Suppressor macrophage treated with lipopolysaccharide for 1 hour (primary cell): Measurements from ENCODE around the gene SIRT3.
"Not testable (repeated sequence)": the region's sequence is repeated elsewhere in the genome, so short reads cannot be mapped to it uniquely, and the experiment has no call there.

Source experiments
- DNase-seq, 3 donors: peaks; one replicate each; pipeline ENCODE4 v3.0.0-alpha.2; 2020 to 2022

SIRT3 gene

DNA sequence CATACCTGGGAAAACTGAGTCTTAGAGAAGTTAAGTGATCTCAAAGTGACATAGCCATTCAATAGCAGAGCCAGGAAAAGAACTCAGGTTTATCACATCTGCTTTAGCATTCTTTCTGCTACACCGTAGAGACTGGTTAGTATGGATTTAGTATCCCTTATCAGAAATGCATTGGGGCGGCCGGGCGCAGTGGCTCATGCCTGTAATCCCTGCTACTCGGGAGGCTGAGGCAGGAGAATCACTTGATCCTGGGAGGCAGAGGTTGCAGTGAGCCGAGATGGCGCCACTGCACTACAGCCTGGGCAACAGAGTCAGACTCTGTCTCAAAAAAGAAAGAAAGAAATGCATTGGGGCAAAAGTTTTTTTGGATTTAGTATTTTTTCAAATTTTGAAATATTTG, 2.2 kb upstream of the SIRT3 start:
- DNase-seq = not testable (repeated sequence)

DNA sequence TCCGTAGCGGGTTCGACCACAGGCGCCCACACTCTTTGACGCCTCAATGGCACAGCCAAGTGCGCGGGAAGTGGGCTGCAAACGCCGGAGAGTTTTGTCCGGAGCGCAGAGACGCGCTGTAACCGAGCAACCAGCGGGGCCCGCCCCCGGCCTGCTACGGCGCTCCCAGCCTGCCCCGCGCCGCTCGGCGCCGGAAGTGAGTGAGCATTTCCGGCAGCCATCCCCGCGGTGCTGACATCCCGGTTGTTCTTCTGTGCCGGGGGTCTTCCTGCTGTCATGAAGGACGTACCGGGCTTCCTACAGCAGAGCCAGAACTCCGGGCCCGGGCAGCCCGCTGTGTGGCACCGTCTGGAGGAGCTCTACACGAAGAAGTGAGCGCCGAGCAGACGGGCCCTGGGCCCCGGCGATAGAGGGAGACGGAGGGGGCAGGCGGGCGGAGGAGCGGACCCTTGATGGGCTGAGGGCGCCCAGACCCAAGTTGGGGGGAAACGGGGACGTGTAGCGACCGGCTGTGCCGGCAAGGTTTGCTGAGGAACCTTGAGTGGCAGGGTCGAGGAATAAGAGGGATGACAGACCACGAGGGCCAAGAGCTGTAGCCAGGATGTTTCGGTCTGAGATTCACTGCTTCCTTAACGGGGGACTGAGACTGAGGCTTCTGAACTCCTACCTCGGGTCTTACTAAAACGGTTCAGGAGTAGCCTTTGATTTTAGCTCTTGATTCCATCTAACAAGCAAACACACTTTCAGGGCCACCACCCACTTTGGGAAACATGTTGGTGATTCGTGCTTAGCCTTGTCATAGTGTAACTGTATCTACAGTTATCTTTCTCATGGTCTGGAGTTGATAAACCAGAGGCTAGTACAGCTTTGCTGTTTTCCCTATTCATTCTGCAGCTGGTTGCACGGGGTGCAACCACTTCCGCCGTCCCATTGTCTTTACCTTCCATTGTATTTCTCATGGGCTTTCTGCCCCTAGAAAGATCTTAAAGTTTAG, 929 bp upstream of the SIRT3 start, which contains the start of gene PSMD13:
Gene PSMD13, plus strand, starts transcription at position 203 of the 994 bp plus-strand sequence. Its CDS starts 74 bp downstream, at position 277.
- DNase-seq = peak; percentile 95 to 97 (median 96)

DNA sequence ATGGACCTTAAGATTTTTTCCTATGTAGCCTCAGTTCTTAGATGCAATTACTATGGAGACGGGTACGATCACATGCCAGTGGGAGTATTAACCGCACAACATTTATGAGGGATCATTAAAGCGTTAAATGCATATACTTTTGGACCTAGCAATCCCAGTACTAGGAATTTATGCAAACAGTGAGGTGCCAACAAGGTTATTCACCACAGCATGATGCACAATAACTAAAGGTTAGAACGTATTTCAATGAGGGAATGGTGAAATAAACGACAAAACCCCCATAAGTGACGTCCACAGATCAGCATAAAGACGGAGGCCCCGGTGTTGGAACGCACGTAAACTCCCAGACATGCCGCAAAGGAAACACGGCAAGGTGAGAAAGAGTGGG, 539 bp downstream of the SIRT3 start:
- DNase-seq = peak in 1 of 3 donors; percentile 2

DNA sequence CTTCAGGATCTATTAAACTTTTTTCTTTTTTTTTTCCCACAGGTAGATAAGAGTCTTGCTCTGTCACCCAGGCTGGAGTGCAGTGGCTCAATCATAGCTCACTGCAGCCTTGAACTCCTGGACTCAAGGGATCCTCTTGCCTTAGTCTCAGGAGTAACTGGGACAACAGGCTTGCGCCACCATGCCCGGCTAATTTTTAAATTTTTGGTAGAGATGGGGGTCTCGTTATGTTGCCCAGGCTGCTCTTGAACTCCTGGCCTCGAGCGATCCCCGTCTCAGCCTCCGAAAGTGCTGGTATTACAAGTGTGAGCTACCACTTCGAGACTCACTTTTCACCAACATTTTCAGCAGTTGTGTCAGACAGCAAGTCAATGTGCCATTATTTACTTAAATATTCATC, 962 bp downstream of the SIRT3 start:
- no peak for DNase-seq

DNA sequence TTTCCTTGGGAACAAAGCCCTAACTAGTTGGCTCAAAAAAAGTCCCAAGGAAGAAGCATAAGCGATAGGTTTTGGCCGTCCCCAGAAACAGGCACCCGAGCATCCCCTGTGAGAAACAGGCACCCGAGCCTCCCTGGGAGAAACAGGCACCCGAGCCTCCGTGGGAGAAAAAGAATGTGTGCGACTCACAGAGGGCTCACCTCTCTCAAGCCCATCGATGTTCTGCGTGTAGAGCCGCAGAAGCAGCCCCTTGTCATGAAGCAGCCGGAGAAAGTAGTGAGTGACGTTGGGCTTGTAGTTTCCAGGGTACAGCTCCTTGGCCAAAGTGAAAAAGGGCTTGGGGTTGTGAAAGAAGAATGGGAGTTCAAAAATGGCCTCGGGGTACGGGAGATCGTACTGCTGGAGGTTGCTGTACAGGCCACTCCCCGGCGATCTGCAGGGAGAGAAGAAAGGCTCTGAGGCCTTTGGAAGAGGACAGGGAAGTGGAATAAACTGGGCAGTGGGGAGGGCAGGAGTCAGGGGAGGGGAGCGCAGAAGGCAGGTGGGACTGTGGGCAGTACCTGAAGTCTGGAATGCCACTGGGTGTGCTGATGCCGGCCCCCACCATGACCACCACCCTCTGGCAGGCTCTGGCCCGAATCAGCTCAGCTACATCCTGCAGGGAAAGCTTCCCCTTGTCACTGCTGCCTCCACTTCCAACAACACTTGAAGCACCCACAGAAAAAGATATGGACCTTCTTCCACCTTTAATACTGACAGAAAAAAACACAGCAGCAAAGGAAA, 3.2 kb downstream of the SIRT3 start:
- no peak for DNase-seq

DNA sequence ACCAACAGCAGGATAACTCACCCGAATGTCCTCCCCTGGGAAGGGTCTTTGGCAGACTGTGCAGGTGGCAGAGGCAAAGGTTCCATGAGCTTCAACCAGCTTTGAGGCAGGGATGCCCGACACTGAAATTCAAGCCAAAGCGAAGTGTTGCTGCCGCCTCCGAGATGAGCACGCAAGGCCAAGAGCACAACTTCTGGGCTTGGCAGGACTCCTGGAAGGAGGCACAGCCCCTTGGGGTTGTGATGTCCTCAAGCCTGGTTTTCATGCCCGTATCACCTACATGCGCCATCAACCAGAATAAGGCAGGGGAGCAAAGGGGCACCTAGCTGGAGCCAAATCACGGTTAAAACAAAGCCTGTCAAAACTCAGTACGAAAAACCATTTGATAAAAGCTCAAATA, 5.7 kb downstream of the SIRT3 start:
- no peak for DNase-seq

DNA sequence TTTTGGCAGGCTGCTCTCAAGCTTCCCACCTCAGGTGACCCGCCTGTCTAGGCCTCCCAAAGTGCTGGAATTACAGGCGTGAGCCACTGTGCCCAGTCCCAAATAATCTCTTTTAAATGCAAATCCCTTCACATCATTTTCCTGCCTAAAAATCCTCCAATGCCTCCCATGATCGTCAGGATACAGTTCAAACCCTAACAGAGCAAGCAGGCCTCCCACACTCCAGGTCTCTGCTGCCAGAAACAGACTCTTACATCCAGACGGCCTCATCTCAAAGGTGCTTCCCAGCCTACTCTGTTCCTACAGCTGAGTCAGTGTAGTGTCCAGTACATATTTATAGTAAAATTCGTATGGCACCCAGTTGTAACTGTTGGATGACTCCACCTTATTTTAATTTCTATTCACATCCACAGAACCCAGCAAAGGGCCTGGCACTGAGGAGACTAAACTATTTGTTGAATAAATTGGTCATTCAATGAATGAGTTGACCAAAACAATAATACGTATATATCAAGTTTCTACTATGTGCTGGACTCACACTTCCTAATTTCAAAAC, 8.2 kb downstream of the SIRT3 start:
- no peak for DNase-seq

DNA sequence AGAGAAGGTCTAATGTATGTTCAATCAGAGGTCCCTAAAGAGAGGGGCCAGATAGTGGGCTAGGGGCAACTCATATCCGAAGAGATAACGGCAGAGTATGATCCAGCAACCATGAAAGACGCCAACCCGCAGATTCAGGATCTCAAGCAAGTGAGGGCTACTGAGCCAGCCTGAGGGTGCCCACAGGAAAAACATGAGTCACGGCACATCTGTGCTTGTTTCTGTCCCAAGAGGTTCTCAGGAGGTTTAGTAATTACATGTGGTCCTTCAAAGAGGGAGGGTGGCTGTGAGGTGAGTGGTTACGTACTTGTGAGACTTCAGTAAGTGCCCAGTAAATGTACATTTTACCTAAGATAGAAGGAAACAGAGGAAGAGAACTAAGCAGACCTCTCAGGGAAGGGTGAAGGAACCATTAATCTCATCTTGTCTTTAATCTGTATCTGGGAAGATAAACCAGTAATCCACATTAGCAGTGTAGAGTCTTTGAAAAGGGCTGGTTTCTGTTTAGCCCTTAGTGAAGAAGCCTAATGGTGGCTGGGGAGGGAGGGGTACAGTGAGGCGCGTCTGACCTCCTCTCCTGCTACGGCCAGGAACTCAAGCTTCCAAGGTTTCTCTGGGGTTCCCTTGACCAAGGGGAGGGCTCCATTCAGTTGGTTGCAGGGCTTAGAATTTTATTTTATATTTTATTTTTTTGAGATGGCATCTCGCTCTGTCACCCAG, 10.2 kb downstream of the SIRT3 start:
- no peak for DNase-seq

DNA sequence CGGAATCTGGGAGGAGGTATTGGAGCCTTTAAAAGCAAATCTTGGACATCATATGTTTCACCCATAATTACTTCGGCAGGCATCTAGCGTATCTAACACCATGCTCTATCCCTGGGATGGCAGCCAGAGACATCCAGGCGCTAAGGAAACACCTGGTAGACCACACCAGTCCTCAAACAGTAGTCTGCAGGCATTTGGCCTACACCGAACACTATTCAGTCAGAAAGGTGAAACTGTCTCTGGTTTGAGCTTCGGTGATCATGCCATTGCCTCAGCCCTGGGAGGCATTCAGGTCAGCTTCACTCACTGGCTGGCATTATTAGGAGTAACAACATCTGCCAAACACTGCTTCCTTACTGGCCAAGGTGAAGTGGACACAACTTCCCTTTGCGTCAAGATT, 11.7 kb downstream of the SIRT3 start:
- DNase-seq = no peak

DNA sequence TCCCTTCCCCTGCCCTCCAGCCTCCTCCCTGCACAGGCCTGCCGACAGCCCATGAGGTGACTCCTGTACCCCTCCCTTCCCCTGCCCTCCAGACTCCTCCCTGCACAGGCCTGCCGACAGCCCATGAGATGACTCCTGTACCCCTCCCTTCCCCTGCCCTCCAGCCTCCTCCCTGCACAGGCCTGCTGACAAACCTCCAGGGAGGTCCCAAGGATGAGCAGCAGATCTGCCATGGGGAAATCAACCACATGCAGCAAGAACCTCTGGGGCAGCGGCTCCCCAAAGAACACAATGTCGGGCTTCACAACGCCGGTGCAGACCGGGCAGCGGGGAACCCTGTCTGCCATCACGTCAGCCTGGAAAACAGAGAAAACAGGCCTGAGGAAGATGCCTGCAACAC, 12.3 kb downstream of the SIRT3 start:
- DNase-seq = no peak

DNA sequence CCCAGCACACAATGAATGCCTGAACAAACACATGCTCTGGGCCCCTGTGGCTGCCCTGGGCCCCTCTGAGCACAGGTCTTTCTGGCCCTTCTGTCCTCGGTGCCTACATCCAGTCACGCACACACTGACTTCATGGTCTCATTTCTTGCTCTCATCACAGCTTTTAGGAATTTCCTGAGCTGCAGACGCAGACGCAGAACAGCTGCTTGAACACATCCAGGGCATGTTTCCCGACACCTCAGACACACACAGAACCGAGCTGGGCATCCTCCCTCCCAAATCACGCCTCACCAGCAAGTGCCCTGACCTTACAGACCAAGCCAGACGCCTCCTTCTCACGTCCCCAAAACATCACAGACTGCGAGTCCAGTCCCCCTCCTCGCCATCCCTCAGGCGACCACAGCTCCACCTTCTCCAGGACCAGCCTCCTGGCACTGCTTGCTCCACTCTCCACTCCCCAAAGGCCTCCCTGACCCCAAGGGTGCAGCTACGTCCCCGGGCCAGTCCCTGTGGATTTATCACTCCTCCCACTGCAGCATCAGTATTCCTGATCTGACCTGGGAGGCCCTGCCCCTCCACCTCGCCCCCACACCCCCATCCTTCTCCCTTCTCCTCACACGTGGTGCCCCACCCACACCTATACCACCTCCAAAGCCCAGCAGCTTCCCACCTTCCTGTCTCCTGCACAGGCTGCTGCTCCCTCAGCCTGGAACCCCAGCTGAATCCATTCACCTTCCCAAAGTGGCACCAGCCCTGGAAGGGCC, 12.9 kb downstream of the SIRT3 start:
- no peak for DNase-seq

DNA sequence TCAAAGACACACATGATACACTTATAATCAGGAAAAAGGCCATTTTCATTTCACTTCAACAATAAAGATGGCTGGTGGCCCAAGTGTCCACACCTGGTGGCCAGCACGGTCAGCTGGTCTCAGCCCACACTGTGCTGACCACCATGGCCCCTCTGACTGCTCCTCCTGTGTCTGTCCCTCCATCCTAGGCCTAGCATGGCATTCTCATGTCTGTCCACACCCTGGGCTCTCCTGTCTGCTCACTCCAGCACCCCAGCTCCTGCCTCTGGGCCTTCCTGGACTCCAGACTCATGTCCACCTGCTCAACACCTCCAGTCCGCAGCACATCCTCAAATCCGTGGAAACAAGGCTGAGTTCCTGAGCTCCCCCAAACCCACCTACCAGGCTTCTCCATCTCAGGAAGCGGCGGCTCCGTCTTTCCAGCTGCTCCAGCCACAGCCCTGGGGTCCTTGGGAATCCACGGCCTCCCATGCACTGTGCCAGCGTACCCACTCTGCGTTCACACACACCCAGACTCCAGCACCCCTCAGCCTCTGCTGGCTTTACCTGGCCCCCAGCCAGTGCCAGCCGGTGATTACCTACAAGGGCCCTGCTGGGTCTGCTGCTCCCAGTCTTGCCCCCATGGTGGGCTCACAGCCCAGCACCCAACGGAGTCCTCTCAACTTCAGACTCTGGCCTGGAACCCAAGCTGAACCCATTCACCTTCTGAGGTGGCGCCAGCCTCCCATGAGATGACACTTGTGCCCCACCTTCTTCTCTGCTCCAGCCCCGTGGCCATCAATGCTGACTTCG, 13.9 kb downstream of the SIRT3 start:
- DNase-seq = no peak

DNA sequence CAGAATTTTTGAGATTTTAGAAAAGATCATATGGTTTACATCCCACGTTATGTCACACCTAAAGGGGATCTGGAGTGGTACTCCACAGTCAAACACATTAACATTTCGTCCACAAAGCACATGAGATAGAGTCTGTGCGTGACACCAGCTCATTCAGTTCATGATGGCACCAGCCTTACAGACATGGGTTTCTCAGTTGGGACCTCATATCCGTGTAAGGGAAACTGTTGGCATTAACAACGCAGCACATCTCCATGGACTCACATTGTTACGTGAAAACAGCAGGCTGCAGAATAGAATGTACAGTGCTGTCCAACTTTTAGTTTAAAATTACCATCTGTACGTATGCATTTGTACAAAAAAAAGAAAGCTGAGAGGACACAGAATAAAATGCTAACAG, 14.6 kb downstream of the SIRT3 start:
- no peak for DNase-seq

DNA sequence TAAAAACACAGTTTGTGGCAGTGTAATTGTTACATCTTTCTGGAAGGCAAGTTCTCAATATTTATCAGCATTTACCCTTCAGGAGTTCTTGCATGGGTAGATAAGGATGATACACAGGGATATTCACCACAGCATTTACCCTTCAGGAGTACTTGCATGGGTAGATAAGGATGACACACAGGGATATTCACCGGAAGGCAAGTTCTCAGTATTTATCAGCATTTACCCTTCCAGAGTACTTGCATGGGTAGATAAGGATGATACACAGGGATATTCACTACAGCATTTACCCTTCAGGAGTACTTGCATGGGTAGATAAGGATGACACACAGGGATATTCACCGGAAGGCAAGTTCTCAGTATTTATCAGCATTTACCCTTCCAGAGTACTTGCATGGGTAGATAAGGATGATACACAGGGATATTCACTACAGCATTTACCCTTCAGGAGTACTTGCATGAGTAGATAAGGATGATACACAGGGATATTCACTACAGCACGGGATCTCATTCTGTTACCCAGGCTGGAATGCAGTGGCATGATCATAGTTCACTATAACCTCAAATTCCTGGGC, 15.4 kb downstream of the SIRT3 start:
- not testable (repeated sequence) for DNase-seq

DNA sequence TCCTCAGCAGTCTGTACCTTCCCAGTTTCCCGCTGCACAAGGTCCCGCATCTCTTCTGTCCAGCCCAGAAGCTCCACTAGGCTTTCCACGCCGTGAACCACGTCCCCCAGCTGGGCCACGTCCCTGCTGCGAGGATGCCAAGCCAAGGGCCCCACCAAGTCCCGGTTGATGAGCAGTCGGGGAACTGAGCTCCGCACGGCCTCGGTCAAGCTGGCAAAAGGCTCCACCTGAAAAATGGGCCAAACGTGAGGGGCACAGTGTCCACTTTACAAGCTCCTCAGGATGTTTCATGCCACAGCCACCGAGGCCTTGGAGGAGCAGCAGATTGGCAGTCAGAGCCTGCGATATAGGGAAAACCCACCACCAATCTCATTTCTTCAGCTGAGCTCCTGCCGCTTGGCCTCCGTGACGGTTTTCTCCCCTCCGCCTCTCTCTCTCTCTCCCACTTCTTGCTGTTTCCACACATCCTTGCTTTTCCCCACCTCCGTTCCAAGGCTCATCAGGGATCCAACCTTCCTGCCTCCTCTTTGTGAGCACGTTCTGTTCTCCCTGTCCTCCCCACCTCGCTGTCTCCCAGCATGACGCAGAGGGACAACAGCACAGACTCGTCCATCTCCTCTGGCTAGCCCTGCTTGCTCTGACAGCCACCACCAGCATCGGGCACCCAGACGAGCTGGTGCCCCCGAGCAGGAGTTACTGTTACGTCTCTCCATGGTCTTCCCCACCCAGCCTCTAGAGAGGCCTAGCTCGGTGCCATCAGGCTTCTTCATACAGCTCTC, 17.1 kb downstream of the SIRT3 start:
- DNase-seq = no peak

DNA sequence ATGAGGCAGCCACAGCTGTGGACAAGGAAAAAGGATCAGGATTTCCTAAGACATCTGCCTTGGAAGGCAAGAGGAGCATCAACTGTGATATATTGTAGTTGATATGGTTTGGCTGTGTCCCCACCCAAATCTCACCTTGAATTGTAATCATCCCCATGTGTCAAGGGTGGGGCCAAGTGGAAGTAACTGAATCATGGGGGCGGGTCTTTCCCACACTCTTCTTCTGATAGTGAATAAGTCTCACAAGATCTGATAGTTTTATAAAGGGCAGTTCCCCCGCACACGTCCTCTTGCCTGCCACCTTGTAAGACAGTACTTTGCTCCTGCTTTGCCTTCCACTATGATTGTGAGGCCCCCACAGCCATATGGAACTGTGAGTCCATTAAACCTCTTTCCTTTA, 18.4 kb downstream of the SIRT3 start:
- peak in 1 of 3 donors; percentile 18 for DNase-seq

DNA sequence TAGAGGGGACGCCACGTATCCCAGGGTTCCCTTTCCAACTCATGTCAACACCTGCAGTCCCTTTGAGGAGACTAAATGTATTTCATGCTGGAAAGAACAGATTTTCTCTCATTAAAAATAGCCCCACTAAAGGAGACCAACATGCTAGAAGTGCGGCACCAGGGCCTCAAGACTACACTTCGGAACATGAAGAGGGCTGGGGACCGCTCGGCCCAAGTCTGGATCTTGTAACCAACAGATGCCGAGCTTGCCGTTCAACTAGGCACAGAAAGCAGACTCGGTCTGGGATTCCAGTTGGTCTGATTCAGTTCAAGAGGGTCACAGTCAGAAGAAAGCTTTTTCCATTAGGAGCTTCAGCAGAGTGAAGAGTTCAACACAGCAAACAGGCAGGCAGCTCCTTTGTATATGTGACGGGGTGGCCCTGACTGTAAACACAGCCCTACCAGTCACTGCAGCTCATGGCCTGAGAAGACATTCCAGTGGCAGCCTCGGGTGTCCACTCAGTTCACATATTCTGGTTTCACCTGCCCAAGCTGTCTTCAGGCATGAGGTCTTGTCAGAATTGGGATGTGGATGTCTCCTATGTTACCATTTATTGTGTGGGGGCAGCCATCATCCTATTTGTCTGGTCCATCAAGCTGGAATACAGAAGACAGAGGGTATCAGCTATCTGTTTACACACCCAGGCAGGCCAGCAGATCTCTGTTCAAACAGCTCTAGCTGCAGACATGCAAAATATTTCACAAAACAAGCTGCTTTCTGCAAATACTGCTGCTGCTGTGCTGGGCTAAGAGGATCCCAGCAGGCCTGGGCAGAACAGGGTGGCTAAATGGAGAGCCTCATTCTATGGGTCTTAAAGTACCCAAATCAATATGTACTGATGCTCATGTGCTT, 19.8 kb downstream of the SIRT3 start:
- no peak for DNase-seq

DNA sequence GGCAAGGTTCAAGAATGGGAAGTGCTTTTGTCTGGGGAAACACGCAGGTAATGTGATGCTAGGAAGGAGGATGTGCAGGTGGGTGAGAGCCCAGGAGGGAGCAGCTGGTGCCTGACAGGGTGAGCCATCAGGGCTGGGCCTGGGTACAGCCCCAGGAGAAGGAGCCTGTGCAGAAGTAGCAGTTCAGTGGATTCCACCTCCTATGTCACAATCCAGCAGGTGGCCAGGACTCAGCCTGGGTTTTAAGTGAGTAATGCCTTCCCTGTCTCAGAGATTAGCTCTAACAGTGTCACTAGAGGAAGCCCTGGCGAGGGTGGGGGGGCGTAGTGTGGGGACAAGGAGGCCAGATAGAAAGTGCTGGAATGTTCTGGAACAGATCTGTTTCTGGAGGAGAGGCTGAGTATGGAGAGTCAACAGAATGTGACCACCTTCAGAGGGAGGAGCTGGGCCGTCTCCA, 20.5 kb downstream of the SIRT3 start:
- no peak for DNase-seq

DNA sequence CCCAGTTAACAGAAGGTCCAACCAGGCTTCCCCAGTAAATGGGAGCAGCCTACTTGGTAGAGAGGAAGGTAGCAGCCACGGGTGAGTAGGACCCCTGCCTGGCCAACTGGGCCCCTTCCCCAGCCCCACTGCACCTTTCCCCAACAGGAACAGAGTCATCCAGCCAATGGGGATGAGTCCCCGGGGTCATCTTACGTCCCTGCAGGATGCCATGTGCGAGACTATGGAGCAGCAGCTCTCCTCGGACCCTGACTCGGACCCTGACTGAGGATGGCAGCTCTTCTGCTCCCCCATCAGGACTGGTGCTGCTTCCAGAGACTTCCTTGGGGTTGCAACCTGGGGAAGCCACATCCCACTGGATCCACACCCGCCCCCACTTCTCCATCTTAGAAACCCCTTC, 22.1 kb downstream of the SIRT3 start:
- no peak for DNase-seq
